Measurements from ENCODE around the gene SMIM20. TPM values are rescaled to one million over a fixed set of nuclear protein-coding genes. Genes with fewer than 3 reads are reported as not detected.

SMIM20 gene
- polyA plus RNA-seq, 1 experiment = 55.5 TPM

DNA sequence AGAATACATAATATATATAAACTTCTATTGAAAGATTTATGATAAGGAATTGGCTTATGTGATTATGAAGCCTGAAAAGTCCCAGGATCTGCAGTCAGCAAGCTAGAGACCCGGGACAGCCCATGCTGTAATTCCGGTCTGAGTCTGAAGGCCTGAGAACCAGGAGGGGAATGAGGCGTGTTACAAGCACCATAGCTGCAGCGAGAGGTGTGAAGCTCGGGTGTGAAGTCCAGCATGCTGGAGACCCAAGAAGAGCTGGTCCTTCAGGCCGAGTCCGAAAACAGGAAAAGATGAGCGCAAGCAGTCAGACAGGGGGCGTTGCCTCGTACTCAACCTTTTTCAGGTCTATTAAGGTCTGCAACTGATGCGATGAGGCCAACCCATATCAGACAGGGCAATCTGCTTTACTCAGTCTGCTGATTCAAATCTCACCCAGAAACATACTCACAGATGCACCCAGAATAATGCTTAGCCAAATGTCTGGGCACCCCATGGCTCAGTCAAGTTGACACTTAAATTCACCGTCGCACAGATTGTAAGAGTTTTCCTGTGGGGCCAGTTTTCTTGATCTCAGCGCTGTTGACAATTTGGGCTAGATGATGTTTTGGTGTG lies 40.4 kb downstream of the SMIM20 start:
- TF ChIP-seq, protein P1, sequence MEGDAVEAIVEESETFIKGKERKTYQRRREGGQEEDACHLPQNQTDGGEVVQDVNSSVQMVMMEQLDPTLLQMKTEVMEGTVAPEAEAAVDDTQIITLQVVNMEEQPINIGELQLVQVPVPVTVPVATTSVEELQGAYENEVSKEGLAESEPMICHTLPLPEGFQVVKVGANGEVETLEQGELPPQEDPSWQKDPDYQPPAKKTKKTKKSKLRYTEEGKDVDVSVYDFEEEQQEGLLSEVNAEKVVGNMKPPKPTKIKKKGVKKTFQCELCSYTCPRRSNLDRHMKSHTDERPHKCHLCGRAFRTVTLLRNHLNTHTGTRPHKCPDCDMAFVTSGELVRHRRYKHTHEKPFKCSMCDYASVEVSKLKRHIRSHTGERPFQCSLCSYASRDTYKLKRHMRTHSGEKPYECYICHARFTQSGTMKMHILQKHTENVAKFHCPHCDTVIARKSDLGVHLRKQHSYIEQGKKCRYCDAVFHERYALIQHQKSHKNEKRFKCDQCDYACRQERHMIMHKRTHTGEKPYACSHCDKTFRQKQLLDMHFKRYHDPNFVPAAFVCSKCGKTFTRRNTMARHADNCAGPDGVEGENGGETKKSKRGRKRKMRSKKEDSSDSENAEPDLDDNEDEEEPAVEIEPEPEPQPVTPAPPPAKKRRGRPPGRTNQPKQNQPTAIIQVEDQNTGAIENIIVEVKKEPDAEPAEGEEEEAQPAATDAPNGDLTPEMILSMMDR (IDR thresholded peaks at IDR 0.05; ENCODE audit: low read depth, low read length) = no peak
- no peak for DNase-seq (ENCODE audit: low read depth, low spot score)
- Histone ChIP-seq H3K4me3 (ENCODE audit: low read depth, low read length) (no peak overlapping the region), H3K27me3 (ENCODE audit: control insufficient read depth, insufficient read depth, low read length) (peaks cover 16% of the 10 kb centered on the region), H3K27ac (ENCODE audit: low read depth, low read length) (no peak overlapping the region), H3K9me3 (ENCODE audit: control insufficient read depth, insufficient read depth, low read length) (no peaks in the 10 kb centered on the region)
- POLR2A ChIA-PET = no interaction called here
- CTCF ChIA-PET = interaction anchor here (1.4 kb wide), 1 partner anchor 33 kb away, joined by 4 read pairs; no protein-coding TSS in a partner anchor

DNA sequence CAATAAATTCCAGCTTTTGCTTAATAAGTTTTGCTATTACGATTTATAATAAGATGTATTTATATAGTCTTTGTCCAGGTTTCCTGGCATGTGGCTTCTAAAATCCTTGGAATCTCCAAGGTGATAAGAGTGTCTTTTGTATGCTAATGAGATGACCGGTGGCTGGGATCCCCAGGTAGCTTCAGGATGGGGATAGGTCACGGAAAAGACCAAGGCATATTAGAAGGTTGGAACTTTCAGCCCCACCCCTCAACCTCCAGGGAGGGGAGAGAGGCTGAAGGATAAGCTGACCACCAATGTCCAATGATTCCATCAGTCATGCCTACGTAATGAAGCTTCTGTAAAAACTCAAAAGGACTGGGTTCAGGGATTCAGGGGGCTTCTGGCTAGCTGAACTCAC lies 41.7 kb downstream of the SMIM20 start:
- Histone ChIP-seq H3K9me3 (ENCODE audit: control insufficient read depth, insufficient read depth, low read length) (no peaks in the 10 kb centered on the region), H3K27me3 (ENCODE audit: control insufficient read depth, insufficient read depth, low read length) (peaks cover 11% of the 10 kb centered on the region), H3K27ac (ENCODE audit: low read depth, low read length) (no peak overlapping the region), H3K4me3 (ENCODE audit: low read depth, low read length) (no peak overlapping the region)
- TF ChIP-seq, protein P1 (IDR thresholded peaks at IDR 0.05; ENCODE audit: low read depth, low read length) = no peak
- POLR2A ChIA-PET = no interaction called here
- CTCF ChIA-PET = interaction anchor here (1.4 kb wide), 1 partner anchor 32 kb away, joined by 4 read pairs; no protein-coding TSS in a partner anchor
- no peak for DNase-seq (ENCODE audit: low read depth, low spot score)

DNA sequence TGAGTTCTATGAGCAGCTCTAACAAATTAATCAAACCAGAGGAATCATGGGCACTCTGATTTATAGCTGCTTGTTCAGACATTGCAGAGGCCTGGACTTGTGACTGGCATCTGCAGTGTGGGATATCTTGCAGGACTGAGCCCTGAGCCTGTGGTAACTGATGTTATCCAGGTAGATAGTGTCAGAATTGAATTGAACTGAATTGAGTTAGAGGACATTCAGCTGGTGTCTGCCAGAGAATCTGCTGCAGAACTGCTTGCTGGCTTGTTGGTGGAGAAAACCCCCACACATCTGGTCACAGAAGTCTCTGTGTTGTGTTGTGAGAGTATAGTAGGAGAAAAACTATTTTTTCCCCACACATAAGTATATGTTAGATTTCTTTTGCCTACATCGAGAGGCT lies 42.2 kb downstream of the SMIM20 start:
- TF ChIP-seq, protein P1 (IDR thresholded peaks at IDR 0.05; ENCODE audit: low read depth, low read length) = no peak
- no peak overlapping the region for H3K4me3 ChIP-seq (ENCODE audit: low read depth, low read length)
- H3K27ac ChIP-seq (ENCODE audit: low read depth, low read length) = no peak overlapping the region
- peaks cover 10% of the 10 kb centered on the region for H3K27me3 ChIP-seq (ENCODE audit: control insufficient read depth, insufficient read depth, low read length)
- CTCF ChIA-PET = no interaction called here
- no peaks in the 10 kb centered on the region for H3K9me3 ChIP-seq (ENCODE audit: control insufficient read depth, insufficient read depth, low read length)
- DNase-seq (ENCODE audit: low read depth, low spot score) = no peak
- POLR2A ChIA-PET = no interaction called here

DNA sequence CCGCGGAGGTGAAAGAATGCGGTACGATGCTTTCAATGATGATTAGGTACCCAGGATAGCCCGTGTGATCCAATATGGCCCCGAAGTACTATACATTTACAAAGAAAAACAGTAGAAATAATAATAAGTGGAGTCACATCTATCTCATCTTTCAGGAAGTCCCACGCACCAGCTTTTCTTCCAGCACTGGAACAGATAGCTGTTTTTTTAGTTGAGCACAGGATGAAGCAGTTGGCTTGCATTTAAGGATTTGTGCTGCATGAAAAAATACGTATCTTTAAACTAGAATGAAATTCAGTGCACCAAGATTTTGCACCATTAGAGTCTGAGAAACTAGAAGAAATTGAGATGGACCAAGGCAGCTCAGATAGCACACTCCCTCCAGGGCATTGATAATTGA lies 44.1 kb downstream of the SMIM20 start:
- Histone ChIP-seq H3K4me3 (ENCODE audit: low read depth, low read length) (no peak overlapping the region), H3K27ac (ENCODE audit: low read depth, low read length) (no peak overlapping the region), H3K9me3 (ENCODE audit: control insufficient read depth, insufficient read depth, low read length) (no peaks in the 10 kb centered on the region), H3K27me3 (ENCODE audit: control insufficient read depth, insufficient read depth, low read length) (peaks cover 4% of the 10 kb centered on the region)
- CTCF ChIA-PET = no interaction called here
- POLR2A ChIA-PET = no interaction called here
- no peak for DNase-seq (ENCODE audit: low read depth, low spot score)
- TF ChIP-seq, protein P1 (IDR thresholded peaks at IDR 0.05; ENCODE audit: low read depth, low read length) = no peak

DNA sequence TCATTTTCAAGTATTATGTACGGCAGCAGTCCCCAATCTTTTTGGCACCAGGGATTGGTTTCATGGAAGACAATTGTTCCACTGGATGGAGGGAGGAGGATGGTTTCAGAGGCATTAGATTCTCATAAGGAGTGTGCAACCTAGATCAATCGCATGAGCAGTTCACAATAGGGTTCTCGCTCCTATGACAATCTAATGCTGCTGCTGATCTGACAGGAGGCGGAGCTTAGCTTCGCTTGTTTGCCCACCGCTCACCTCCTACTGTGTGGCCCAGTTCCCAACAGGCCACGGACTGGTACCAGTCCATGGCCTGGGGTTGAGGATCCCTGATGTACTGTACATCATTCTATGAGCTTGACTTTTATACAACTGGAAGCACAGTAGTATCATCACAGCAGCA lies 48.4 kb downstream of the SMIM20 start:
- no peaks in the 10 kb centered on the region for H3K27me3 ChIP-seq (ENCODE audit: control insufficient read depth, insufficient read depth, low read length)
- ChIA-PET POLR2A (no interaction called here), CTCF (no interaction called here)
- no peak overlapping the region for H3K27ac ChIP-seq (ENCODE audit: low read depth, low read length)
- H3K9me3 ChIP-seq (ENCODE audit: control insufficient read depth, insufficient read depth, low read length) = no peaks in the 10 kb centered on the region
- no peak for DNase-seq (ENCODE audit: low read depth, low spot score)
- no peak overlapping the region for H3K4me3 ChIP-seq (ENCODE audit: low read depth, low read length)
- TF ChIP-seq, protein P1 (IDR thresholded peaks at IDR 0.05; ENCODE audit: low read depth, low read length) = no peak
